ENCODE measurements around the gene IQCH.
"Not testable (repeated sequence)": the region's sequence is repeated elsewhere in the genome, so short reads cannot be mapped to it uniquely, and the experiment has no call there.

IQCH gene

GRCh38 chr15:67248011-67248505, 6.5 kb upstream of the IQCH start:
- DNase-seq: no peak

- DNase-seq: no peak
Measured at GRCh38 chr15:67249830-67250229, 4.8 kb upstream of the IQCH start.

DNA sequence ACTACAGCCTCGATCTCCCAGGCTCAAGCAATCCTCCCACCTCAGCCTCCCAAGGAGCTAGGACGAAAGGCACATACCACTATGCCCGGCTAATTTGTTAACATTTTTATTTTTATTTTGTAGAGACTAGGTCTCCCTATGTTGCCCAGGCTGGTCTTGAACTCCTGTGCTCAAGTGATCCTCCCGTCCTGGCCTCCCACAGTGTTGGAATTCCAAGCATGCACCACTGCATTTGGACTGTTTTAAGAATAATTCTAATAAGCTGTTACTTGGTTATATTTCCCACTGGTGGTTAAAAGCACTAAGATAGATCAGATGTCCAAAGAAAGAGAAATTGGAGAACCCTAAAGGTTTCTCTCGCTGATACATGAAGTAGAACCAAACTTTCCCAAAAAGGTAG, 3.3 kb upstream of the IQCH start:
- no peak for DNase-seq

- DNase-seq: no peak
Measured at GRCh38 chr15:67253101-67253500, 1.5 kb upstream of the IQCH start.

GRCh38 chr15:67253549-67254237, 893 bp upstream of the IQCH start:
- DNase-seq: peak in 1 of 2 experiments; percentile 31

DNA sequence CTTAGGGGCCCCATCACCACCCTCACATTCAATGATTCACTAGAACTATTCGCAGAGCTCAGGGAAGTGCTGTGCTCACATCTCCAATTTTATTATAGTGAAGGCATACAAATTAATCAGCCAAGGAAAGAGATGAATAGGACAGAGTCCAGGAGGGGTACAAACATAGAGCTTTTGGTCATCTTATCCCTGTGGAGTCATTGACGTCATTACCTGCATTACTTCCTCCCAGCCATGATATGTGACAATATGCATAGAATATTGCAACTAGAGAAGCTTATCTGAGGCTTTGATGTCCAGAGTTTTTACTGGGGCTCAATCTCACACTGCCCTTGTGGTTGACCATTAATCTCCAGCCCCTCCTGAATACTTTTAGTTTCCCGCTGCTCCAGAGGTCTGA, 1.5 kb downstream of the IQCH start:
- no peak for DNase-seq

GRCh38 chr15:67258412-67258811, 3.8 kb downstream of the IQCH start:
- DNase-seq: not testable (repeated sequence)

- no peak for DNase-seq
Measured at GRCh38 chr15:67259379-67259778, 4.8 kb downstream of the IQCH start.

GRCh38 chr15:67259806-67260205, 5.2 kb downstream of the IQCH start:
- no peak for DNase-seq

- DNase-seq: no peak
Measured at GRCh38 chr15:67266870-67267269, 12.3 kb downstream of the IQCH start.

- no peak for DNase-seq
Measured at GRCh38 chr15:67267440-67267839, 12.9 kb downstream of the IQCH start.

- no peak for DNase-seq
Measured at GRCh38 chr15:67267951-67268941, 13.7 kb downstream of the IQCH start.

DNA sequence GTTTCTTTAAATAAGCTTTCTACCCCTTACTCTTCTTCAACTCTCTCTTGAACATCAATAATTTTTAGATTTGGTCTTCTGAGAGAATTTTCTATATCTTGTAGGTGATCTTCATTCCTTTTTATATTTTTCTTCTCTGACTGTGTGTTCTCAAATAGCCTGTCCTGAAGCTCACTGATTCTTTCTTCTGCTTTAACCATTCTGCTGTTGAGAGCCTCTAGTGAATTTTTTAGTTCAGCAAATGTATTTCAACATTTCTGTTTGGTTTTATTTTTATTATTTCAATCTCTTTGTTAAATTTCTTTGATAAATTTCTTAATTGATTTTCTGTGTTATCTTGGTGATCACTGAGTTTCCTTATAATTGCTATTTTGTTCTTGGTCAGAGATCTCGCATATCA, 19.6 kb downstream of the IQCH start:
- no peak for DNase-seq

DNA sequence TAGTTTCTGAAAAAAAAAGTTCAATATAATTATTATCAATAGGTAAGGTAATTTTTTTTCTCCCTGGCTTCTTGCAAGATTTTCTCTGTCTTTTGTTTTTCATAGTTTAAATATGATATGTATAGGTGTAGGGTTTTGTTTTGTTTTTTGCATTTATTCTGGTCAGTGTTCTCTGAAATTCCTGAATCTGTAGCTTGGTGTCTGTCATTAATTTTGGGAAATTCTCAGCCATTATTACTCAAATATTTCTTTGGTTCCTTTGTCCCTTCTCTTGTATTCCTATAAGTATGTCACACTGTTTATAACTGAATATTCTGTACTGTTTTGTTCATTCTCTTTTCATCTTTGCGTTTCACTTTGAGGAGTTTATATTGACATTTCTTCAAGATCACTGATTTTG, 22.1 kb downstream of the IQCH start:
- DNase-seq: no peak

DNA sequence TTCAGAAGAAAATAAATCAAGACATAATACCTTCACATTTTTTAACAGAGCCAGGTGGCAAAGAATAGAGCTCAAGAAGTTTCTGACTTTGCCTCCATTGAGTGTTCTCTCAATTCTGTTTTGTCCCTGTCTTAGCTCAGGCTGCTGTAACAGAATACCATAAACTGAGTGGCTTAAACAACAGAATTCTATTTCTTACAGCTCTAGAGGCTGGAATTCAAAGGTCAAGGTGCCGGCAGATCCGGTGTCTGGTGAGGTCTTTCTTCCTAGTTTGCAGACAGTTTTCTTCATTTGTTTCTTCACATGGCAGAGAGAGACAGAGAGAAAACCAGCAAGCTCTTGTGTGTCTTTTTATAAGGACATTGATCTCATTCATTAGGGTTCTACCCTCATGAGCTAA, 25.6 kb downstream of the IQCH start:
- DNase-seq: no peak

GRCh38 chr15:67281714-67282113, 27.1 kb downstream of the IQCH start:
- no peak for DNase-seq

DNA sequence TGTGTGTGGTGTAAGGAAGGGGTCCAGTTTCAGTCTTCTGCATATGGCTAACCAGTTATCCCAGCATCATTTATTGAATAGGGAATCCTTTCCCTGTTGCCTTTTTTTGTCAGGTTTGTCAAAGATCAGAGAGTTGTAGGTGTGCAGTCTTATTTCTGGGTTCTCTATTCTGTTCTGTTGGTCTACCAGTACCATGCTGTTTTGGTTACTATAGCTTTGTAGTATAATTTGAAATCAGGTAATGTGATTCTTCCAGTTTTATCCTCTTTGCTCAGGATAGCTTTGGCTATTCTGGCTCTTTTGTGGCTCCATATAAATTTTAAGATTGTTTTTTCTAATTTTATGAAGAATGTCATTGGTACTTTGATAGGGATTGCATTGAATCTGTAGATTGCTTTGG, 31.0 kb downstream of the IQCH start:
- not testable (repeated sequence) for DNase-seq

DNA sequence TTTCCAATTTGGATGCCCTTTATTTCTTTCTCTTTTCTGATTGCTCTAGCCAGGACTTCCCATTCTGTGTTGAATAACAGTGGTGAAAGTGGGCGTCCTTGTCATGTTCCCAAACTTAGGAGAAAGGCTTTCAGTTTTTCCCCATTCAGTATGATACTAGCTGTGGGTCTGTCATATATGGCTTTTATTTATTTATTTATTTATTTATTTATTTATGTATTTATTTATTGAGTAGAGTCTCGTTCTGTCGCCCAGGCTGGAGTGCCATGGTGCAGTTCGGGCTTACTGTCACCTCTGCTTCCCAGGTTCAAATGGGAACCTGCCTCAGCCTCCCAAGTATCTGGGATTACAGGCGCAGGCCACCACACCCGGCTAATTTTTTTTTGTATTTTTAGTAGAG, 31.8 kb downstream of the IQCH start:
- not testable (repeated sequence) for DNase-seq

DNA sequence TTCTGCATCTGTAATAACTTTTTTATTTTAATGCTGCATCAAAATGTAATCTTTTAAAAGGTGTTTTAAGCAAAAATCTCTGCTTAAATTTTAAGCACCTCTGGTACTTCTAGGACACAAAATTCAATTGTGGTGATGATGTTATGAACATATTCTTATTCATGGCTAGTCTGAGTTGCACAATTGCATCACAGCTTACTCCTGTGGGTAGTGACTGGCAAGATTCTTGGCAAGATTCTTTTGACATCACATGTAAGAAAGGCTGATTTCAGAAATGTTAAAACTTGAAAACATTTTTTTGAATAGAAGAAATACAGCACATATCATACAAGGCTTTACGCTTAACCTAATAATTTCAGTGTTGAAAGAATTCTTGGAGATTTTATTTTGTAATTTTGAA, 35.7 kb downstream of the IQCH start:
- DNase-seq: peak; percentile 17 to 22

GRCh38 chr15:67296188-67296587, 41.6 kb downstream of the IQCH start:
- DNase-seq: no peak

DNA sequence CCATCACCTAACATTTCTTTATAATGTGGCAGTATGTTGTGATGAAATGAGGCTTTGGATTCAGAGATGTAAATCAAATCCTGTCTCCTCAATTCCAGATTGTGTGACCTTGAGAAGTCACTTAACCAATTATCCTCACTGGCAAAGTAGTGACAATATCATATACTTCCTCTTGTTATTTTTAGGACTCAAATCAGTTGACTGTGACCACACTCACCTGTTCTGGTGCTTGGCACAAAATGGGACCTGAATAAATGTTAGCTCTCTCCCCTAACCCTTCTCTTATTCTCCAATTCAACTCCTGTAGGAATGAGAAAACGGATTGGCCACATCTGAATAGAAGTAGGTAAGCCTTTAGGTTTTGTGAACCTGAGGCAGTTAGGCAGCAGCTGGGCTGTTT, 42.1 kb downstream of the IQCH start:
- no peak for DNase-seq

DNA sequence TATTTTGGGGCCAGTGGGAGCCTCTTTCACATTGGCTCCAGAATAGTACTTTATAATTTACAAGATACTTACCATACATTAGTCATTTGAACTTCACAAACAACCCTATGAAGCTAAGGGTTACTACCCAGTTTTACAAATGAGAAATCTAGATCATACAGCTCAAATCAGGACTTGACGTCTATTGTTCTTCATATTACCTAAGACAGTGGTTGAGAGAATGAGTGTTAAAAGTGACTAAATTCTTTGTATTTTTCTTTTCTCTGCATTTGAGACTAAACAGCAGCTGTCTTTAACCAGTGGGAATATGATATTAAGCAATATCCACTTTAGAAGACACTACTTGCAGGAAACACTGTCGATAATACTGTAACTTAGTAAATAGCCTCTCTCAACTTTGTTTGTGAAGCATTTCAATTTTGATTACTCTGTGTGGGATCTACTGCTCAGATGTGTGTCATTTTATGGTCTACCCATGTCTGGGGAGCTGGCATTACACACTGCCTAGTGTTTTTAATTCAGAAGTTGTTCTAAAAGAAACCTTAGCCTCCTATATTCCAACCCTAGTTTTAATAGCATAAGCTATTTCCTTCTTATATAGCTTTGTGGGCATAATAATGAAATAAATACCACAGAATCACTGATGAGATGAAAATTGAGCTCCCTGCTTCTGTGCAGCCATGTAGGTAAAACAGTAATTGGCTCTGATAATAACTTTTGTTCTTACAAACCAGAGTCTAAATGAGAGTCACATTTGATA, 45.9 kb downstream of the IQCH start:
- no peak for DNase-seq
